DOHH2 (cell line): ENCODE measurements around the gene BSND.

Experiments
- H3F3A ChIP-seq: fragments of 200-600 bp; sonication (generic), shearing (Covaris generic); 2 replicates; pipeline ENCODE4 v1.6.0; 2016; ENCODE audit warnings: antibody characterized with exemption, mild to moderate bottlenecking; ENCODE audit not compliant: control insufficient read depth, insufficient read depth
- H3K27ac ChIP-seq: fragments of 200-600 bp; sonication (generic); 2 replicates; pipeline ENCODE4 v1.5.1; 2014; ENCODE audit warnings: low read depth, mild to moderate bottlenecking, low read length, moderate library complexity
- H3K27me3 ChIP-seq: fragments of 200-600 bp; sonication (generic); 2 replicates; pipeline ENCODE4 v1.6.1; 2014; ENCODE audit warnings: mild to moderate bottlenecking, low read length, mixed read lengths; ENCODE audit not compliant: control insufficient read depth
- H3K36me3 ChIP-seq: fragments of 200-600 bp; sonication (generic); 2 replicates; pipeline ENCODE4 v1.6.1; 2014; ENCODE audit warnings: mild to moderate bottlenecking, low read length, moderate library complexity, mixed read lengths; ENCODE audit not compliant: control insufficient read depth
- H3K4me1 ChIP-seq: fragments of 200-600 bp; sonication (generic); 2 replicates; pipeline ENCODE4 v1.6.1; 2014; ENCODE audit warnings: mild to moderate bottlenecking, low read length, mixed read lengths; ENCODE audit not compliant: control insufficient read depth
- H3K4me2 ChIP-seq: fragments of 200-600 bp; sonication (generic); 2 replicates; pipeline ENCODE4 v1.6.0; 2014; ENCODE audit warnings: mild to moderate bottlenecking, low read length, moderate library complexity
- H3K4me3 ChIP-seq: fragments of 200-600 bp; sonication (generic); 2 replicates; pipeline ENCODE4 v1.5.1; 2014; ENCODE audit warnings: mild to moderate bottlenecking, low read length, mixed read lengths
- H3K79me2 ChIP-seq: fragments of 200-600 bp; sonication (generic); 2 replicates; pipeline ENCODE4 v1.6.1; 2014; ENCODE audit warnings: mild to moderate bottlenecking, low read length, mixed read lengths; ENCODE audit not compliant: control insufficient read depth
- H3K9me2 ChIP-seq: fragments of 200-600 bp; sonication (generic); replicated peaks from 2 replicates; pipeline ENCODE4 v1.6.1; 2014; ENCODE audit warnings: mild to moderate bottlenecking, low read length, mixed read lengths; ENCODE audit not compliant: control insufficient read depth
- H3K9me3 ChIP-seq: fragments of 200-600 bp; sonication (generic); 2 replicates; pipeline ENCODE4 v1.6.1; 2014; ENCODE audit warnings: antibody characterized with exemption, low read length, mixed read lengths; ENCODE audit not compliant: control insufficient read depth, insufficient read depth
- H4K20me1 ChIP-seq: fragments of 200-600 bp; sonication (generic); 2 replicates; pipeline ENCODE4 v1.6.0; 2014; ENCODE audit warnings: low read depth, mild to moderate bottlenecking, antibody characterized with exemption, low read length, moderate library complexity; ENCODE audit not compliant: control insufficient read depth, insufficient read depth
- CTCF ChIP-seq: fragments of 200-600 bp; sonication (generic); IDR thresholded peaks from one replicate; pipeline ENCODE4 v1.5.1; 2014; ENCODE audit warnings: antibody characterized with exemption, mild to moderate bottlenecking, low read depth, low read length; ENCODE audit not compliant: poor library complexity, severe bottlenecking
- EZH2phosphoT487 ChIP-seq: fragments of 200-600 bp; sonication (generic); IDR thresholded peaks from 2 replicates; pipeline ENCODE4 v1.6.1; 2017; ENCODE audit warnings: borderline replicate concordance, mild to moderate bottlenecking, antibody characterized with exemption, low read length, moderate library complexity, mixed read lengths

BSND gene

GRCh38 chr1:54998677-54999076 is at the start of gene BSND:
TSS of gene BSND (plus strand) at chr1:54998933. CDS start at chr1:54999187, 254 bp downstream.
- no peaks in the 10 kb centered on the region for H3F3A ChIP-seq
- H3K9me2 ChIP-seq: no peaks in the 10 kb centered on the region
- H4K20me1 ChIP-seq: no peaks in the 10 kb centered on the region
- H3K9me3 ChIP-seq: no peaks in the 10 kb centered on the region
- no peak for TF ChIP-seq EZH2phosphoT487
- TF ChIP-seq CTCF: no peak
- no peaks in the 10 kb centered on the region for H3K4me1 ChIP-seq
- no peak within 1 kb of the TSS for H3K27ac ChIP-seq
- no peaks in the 10 kb centered on the region for H3K79me2 ChIP-seq
- peaks cover 13% of the 10 kb centered on the region for H3K27me3 ChIP-seq
- no peak within 1 kb of the TSS for H3K4me2 ChIP-seq
- H3K36me3 ChIP-seq: no peaks in the 10 kb centered on the region
- no peak within 1 kb of the TSS for H3K4me3 ChIP-seq

GRCh38 chr1:54949053-54949452 is 49.7 kb upstream of the BSND start:
- Histone ChIP-seq H3K9me2 (no peaks in the 10 kb centered on the region), H3K79me2 (no peaks in the 10 kb centered on the region), H3F3A (no peaks in the 10 kb centered on the region), H3K36me3 (no peaks in the 10 kb centered on the region), H3K4me1 (no peaks in the 10 kb centered on the region), H3K27ac (no peak overlapping the region), H3K4me3 (no peak overlapping the region), H3K9me3 (no peaks in the 10 kb centered on the region), H4K20me1 (no peaks in the 10 kb centered on the region), H3K27me3 (no peaks in the 10 kb centered on the region; the same call in 1 of the 2 replicates), H3K4me2 (no peak overlapping the region)
- TF ChIP-seq EZH2phosphoT487 (no peak), CTCF (no peak)

GRCh38 chr1:54950006-54950368 is 48.7 kb upstream of the BSND start:
- Histone ChIP-seq H3F3A (no peaks in the 10 kb centered on the region), H4K20me1 (no peaks in the 10 kb centered on the region), H3K4me1 (no peaks in the 10 kb centered on the region), H3K4me3 (no peak overlapping the region), H3K27ac (no peak overlapping the region), H3K9me2 (no peaks in the 10 kb centered on the region), H3K79me2 (no peaks in the 10 kb centered on the region), H3K9me3 (no peaks in the 10 kb centered on the region), H3K36me3 (no peaks in the 10 kb centered on the region), H3K4me2 (no peak overlapping the region), H3K27me3 (no peaks in the 10 kb centered on the region; the same call in none of the 2 replicates)
- no peak for TF ChIP-seq CTCF
- no peak for TF ChIP-seq EZH2phosphoT487
